AG09309 (cell line): ENCODE measurements around the gene DDAH1.

Experiments used
- DNase-seq: peaks from one replicate; pipeline ENCODE4 v3.0.0-alpha.2; 2010; ENCODE audit warnings: low read depth
- H3K4me3 ChIP-seq: 2 replicates; pipeline ENCODE4 v1.5.1; 2011; ENCODE audit warnings: mild to moderate bottlenecking, low read depth, low read length, moderate library complexity; ENCODE audit not compliant: control insufficient read depth
- CTCF ChIP-seq: IDR thresholded peaks from 2 replicates; pipeline ENCODE4 v1.5.1; 2011; ENCODE audit warnings: mild to moderate bottlenecking, low read depth, low read length, inconsistent platforms; ENCODE audit not compliant: insufficient read depth, control insufficient read depth; ENCODE audit errors: missing control alignments

The DDAH1 gene

GRCh38 chr1:85454214-85454613 lies 10.7 kb downstream of the DDAH1 start:
- no peak for TF ChIP-seq CTCF
- DNase-seq: no peak
- H3K4me3 ChIP-seq: no peak overlapping the region

GRCh38 chr1:85453640-85454194 lies 11.2 kb downstream of the DDAH1 start:
- no peak for TF ChIP-seq CTCF
- DNase-seq: no peak
- H3K4me3 ChIP-seq: no peak overlapping the region

- DNase-seq: no peak
- no peak for TF ChIP-seq CTCF
These were observed 12.0 kb downstream of the DDAH1 start for GRCh38 chr1:85452948-85453347.

GRCh38 chr1:85451236-85451830 lies 13.6 kb downstream of the DDAH1 start:
- TF ChIP-seq CTCF: no peak
- DNase-seq: no peak
- no peak overlapping the region for H3K4me3 ChIP-seq

More at GRCh38 chr1:85452948-85453347, 12.0 kb downstream of the DDAH1 start:
- H3K4me3 ChIP-seq: no peak overlapping the region

- no peak for DNase-seq
- TF ChIP-seq CTCF: no peak
- no peak overlapping the region for H3K4me3 ChIP-seq
These were observed 14.1 kb downstream of the DDAH1 start for GRCh38 chr1:85450832-85451231.

GRCh38 chr1:85449356-85449755 lies 15.6 kb downstream of the DDAH1 start:
- no peak overlapping the region for H3K4me3 ChIP-seq
- DNase-seq: no peak
- no peak for TF ChIP-seq CTCF
